ENCODE results near the gene TRPT1. TPM values are rescaled to one million over a fixed set of nuclear protein-coding genes. Genes with fewer than 3 reads are reported as not detected.
A peak's percentile ranks its signal among the peaks of the same experiment; 100 is the strongest.

The TRPT1 gene
- polyA plus RNA-seq, 3 donors: 24.8 to 34.6 (median 31.6) TPM

GRCh38 chr11:64176751-64177150 lies 49.2 kb downstream of the TRPT1 start:
- no peaks in the 10 kb centered on the region for H4K20me1 ChIP-seq (ENCODE audit: insufficient read depth, low read length)
- no peaks in the 10 kb centered on the region for H3K79me2 ChIP-seq (ENCODE audit: insufficient read depth, low read length)
- intact Hi-C loops (cut with micrococcal nuclease): no loop called here
- no peaks in the 10 kb centered on the region for H3K36me3 ChIP-seq (replicated peaks in 1 of 2; ENCODE audit: control insufficient read depth in 1 of 2, insufficient read depth in 2 of 2, low read length in 2 of 2)
- Mint-ChIP-seq H3K36me3 (no peaks in the 10 kb centered on the region), H3K27ac (peak overlapping the region in 1 of 7 donors; percentile 35), H3K4me1 (peaks cover 23% of the 10 kb centered on the region), H3K27me3 (ENCODE audit: low read depth in 3 of 3) (peaks cover 0 to 6% (median 0%) of the 10 kb centered on the region in 3 donors), H3K9me3 (peaks cover 0 to 7% (median 3%) of the 10 kb centered on the region in 7 donors), H3K4me3 (no peak overlapping the region)
- H3K27ac ChIP-seq (ENCODE audit: low read depth in 1 of 2, low read length in 2 of 2): no peak overlapping the region
- WGBS (ENCODE audit: insufficient coverage): 32% methylated on average over 4 of the region's 8 CpGs
- no peak for TF ChIP-seq CTCF (IDR thresholded peaks at IDR 0.05)
- H3K27me3 ChIP-seq (ENCODE audit: control insufficient read depth in 2 of 2, insufficient read depth in 2 of 2, low read length in 2 of 2): no peaks in the 10 kb centered on the region
- H3K9ac ChIP-seq (ENCODE audit: insufficient read depth, low read length, poor library complexity, severe bottlenecking): no peak overlapping the region
- no peak overlapping the region for H3K4me3 ChIP-seq (replicated peaks in 1 of 3; ENCODE audit: low read depth in 2 of 3, low read length in 3 of 3)
- H2AFZ ChIP-seq (ENCODE audit: insufficient read depth, low read depth, low read length, poor library complexity, severe bottlenecking): no peak overlapping the region
- peaks cover 8 to 15% of the 10 kb centered on the region in 2 donors for H3K4me1 ChIP-seq (ENCODE audit: control insufficient read depth in 1 of 2, insufficient read depth in 2 of 2, low read length in 2 of 2)
- no peak for DNase-seq
- no peak overlapping the region for H3K4me2 ChIP-seq (replicated peaks; ENCODE audit: extremely low read depth, low read length, poor library complexity, severe bottlenecking)
- H3K9me3 ChIP-seq (replicated peaks in 1 of 2; ENCODE audit: control insufficient read depth in 1 of 2, insufficient read depth in 1 of 2, low read length in 2 of 2): peaks cover 0 to 7% of the 10 kb centered on the region in 2 donors

Other genes starting within 250 kb of the TRPT1 start
- 100 to 1,000 TPM; 131 to 170 (median 140) TPM for gene OTUB1, start 239.7 kb downstream of the TRPT1 start, polyA plus RNA-seq
- not detected for gene FLRT1, start 190.3 kb downstream of the TRPT1 start, polyA plus RNA-seq
- 1 to 10 TPM; 1.5 to 2.4 (median 2.2) TPM for gene MACROD1, start 60.1 kb downstream of the TRPT1 start, polyA plus RNA-seq
- gene STIP1, start 40.0 kb downstream of the TRPT1 start, polyA plus RNA-seq: 10 to 100 TPM; 44.5 to 52.0 (median 51.1) TPM
- gene FERMT3, start 19.5 kb downstream of the TRPT1 start, polyA plus RNA-seq: 100 to 1,000 TPM; 289 to 421 (median 310) TPM
- gene NUDT22, start 88 bp upstream of the TRPT1 start, polyA plus RNA-seq: 10 to 100 TPM; 47.9 to 86.1 (median 56.1) TPM
- 10 to 100 TPM; 25.5 to 78.9 (median 32.5) TPM for gene DNAJC4, start 4.4 kb upstream of the TRPT1 start, polyA plus RNA-seq
- gene VEGFB, start 8.4 kb upstream of the TRPT1 start, polyA plus RNA-seq: 1 to 10 TPM in 1 of 3 donors, under 1 TPM in 1, not detected in 1; 0.40 to 5.6 TPM
- 10 to 100 TPM; 38.9 to 80.7 (median 71.1) TPM for gene FKBP2, start 14.9 kb upstream of the TRPT1 start, polyA plus RNA-seq
- gene PPP1R14B, start 20.8 kb upstream of the TRPT1 start, polyA plus RNA-seq: 10 to 100 TPM; 11.7 to 40.7 (median 34.2) TPM
- 10 to 100 TPM in 1 of 3 donors, 1 to 10 TPM in 2; 1.1 to 17.8 (median 1.4) TPM for gene PLCB3, start 25.3 kb upstream of the TRPT1 start, polyA plus RNA-seq
- 10 to 100 TPM; 21.1 to 63.2 (median 48.7) TPM for gene BAD, start 58.5 kb upstream of the TRPT1 start, polyA plus RNA-seq
- gene GPR137, start 59.7 kb upstream of the TRPT1 start, polyA plus RNA-seq: 10 to 100 TPM in 1 of 3 donors, 1 to 10 TPM in 2; 7.8 to 21.0 (median 9.3) TPM
- not detected for gene KCNK4, start 65.1 kb upstream of the TRPT1 start, polyA plus RNA-seq
- not detected for gene CATSPERZ, start 74.2 kb upstream of the TRPT1 start, polyA plus RNA-seq
- 10 to 100 TPM; 15.3 to 45.7 (median 18.3) TPM for gene ESRRA, start 79.3 kb upstream of the TRPT1 start, polyA plus RNA-seq
- gene TRMT112, start 91.4 kb upstream of the TRPT1 start, polyA plus RNA-seq: 100 to 1,000 TPM; 162 to 298 (median 254) TPM
- 100 to 1,000 TPM; 136 to 318 (median 286) TPM for gene PRDX5, start 91.9 kb upstream of the TRPT1 start, polyA plus RNA-seq
- 100 to 1,000 TPM in 1 of 3 donors, 10 to 100 TPM in 1, 1 to 10 TPM in 1; 8.2 to 215 (median 18.9) TPM for gene CCDC88B, start 114.0 kb upstream of the TRPT1 start, polyA plus RNA-seq
- gene RPS6KA4, start 133.0 kb upstream of the TRPT1 start, polyA plus RNA-seq: 100 to 1,000 TPM in 1 of 3 donors, 10 to 100 TPM in 2; 16.2 to 110 (median 24.5) TPM